Vagina (tissue), 2 donors: Measurements from ENCODE around the gene BTNL9.

Experiments used
- POLR2A ChIP-seq, 2 donors: fragments of 450-650 bp; IDR thresholded peaks; one replicate each; pipeline ENCODE4 v1.6.1; 2017; ENCODE audit warnings: antibody characterized with exemption in 2 of 2, mild to moderate bottlenecking in 2 of 2, moderate library complexity in 2 of 2
- POLR2AphosphoS5 ChIP-seq, 2 donors: sonication (generic); formaldehyde crosslinking; IDR thresholded peaks; one replicate each; pipeline ENCODE4 v1.9.0; 2017; ENCODE audit warnings: antibody characterized with exemption in 2 of 2, mild to moderate bottlenecking in 2 of 2, low read depth in 1 of 2; ENCODE audit not compliant: insufficient read depth in 1 of 2
- TF ChIP-seq, protein P1 (sequence below), 3 experiments: fragments of 450-650 bp in 2 of 3; fragments of 200-600 bp in 1 of 3; sonication (generic) in 1 of 3; IDR thresholded peaks; one replicate each; pipeline ENCODE4 v1.5.1; 2017 to 2019; ENCODE audit warnings: antibody characterized with exemption in 3 of 3, mild to moderate bottlenecking in 2 of 3, moderate library complexity in 2 of 3

DNA sequence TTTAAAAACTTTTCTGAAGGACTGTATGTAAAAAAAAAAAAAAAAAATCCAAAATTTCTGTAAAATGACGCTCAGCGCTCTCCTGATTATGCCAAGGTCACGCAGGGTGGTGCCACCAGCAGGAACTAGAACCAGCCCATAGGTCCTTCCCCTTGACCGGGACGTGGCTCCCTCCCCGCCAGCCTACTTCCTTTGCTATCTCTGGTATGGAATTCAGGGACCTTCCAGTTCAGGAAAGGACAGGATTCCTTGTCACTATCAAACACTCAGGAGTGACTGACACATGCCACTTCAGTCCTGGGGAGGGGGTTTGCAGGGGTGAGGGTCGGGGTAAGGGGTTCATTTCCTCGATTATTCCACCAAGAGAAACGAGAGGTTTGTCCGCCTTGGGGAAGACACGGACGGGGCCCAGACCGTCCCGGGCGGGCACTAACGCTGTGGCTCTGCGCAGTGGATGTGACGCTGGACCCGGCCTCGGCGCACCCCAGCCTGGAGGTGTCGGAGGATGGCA is 18.8 kb downstream of the BTNL9 start:
- TF ChIP-seq, protein P1, sequence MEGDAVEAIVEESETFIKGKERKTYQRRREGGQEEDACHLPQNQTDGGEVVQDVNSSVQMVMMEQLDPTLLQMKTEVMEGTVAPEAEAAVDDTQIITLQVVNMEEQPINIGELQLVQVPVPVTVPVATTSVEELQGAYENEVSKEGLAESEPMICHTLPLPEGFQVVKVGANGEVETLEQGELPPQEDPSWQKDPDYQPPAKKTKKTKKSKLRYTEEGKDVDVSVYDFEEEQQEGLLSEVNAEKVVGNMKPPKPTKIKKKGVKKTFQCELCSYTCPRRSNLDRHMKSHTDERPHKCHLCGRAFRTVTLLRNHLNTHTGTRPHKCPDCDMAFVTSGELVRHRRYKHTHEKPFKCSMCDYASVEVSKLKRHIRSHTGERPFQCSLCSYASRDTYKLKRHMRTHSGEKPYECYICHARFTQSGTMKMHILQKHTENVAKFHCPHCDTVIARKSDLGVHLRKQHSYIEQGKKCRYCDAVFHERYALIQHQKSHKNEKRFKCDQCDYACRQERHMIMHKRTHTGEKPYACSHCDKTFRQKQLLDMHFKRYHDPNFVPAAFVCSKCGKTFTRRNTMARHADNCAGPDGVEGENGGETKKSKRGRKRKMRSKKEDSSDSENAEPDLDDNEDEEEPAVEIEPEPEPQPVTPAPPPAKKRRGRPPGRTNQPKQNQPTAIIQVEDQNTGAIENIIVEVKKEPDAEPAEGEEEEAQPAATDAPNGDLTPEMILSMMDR (IDR thresholded peaks at IDR 0.05) = no peak
- no peak for TF ChIP-seq POLR2A (IDR thresholded peaks at IDR 0.05)
- no peak for TF ChIP-seq POLR2AphosphoS5 (IDR thresholded peaks at IDR 0.05; ENCODE audit: insufficient read depth in 1 of 2, low read depth in 1 of 2)
